SK-N-SH (cell line): ENCODE measurements around the gene TRMT112.
A peak's percentile ranks its signal among the peaks of the same experiment; 100 is the strongest.

Source experiments
- EP300 ChIP-seq, 2 experiments: IDR thresholded peaks; 2 replicates each; pipeline versions ENCODE4 v1.4.0 to v1.6.1; 2012; ENCODE audit warnings: borderline replicate concordance in 1 of 2, low read depth in 1 of 2, low read length in 1 of 2
- FOXM1 ChIP-seq: IDR thresholded peaks from 2 replicates; pipeline ENCODE4 v1.4.0; 2012; ENCODE audit warnings: low read depth, mild to moderate bottlenecking
- TF ChIP-seq, protein P1 (sequence below): fragments of 200-600 bp; sonication (generic); IDR thresholded peaks from 2 replicates; pipeline ENCODE4 v1.6.1; 2017; ENCODE audit warnings: antibody characterized with exemption, mild to moderate bottlenecking, moderate library complexity
- TF ChIP-seq, protein P2 (sequence below): IDR thresholded peaks from 2 replicates; pipeline ENCODE4 v1.6.1; 2012; ENCODE audit warnings: mild to moderate bottlenecking, low read depth, low read length, moderate library complexity

DNA sequence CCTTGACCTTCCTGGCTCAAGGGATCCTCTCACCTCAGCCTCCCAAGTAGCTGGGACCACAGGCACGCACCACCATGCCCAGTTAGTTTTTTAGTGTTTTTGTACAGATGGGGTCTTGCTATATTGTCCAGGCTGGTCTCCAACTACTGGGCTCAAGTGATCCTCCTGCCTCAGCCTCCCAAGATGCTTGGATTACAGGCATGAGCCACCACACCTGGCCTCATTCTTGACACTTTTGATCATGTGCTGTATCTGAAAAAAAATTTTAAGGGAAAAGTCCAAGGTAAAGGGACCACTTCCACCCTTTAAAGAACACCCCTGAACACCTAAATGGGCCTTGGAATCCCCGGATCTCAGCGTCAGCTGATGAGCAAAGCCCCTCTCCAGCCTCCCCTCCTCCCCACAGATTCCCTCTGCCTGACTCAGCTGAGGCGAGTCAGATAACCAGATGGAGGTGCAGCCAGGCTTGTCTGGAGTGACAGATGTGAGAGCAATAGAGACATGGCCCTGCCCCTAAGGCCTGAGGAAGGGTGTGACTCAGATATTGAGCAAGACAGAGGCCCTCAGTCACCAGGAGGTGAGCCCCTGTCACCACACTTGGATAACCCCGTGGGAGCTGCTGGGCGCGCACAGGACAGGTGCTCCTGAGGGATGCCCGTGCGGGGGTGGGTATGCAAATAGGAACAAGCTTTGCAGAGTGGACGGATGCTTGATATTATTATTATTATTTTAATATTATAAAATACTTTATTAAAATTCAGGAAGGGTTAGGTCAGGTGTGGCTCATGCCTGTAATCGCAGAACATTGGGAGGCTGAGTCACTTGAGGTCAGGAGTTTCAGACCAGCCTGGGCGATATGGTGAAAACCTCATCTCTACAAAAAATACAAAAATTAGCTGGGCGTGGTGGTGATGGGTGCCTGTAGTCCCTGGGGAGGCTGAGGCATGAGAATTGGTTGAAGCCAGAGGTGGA lies 17.7 kb upstream of the TRMT112 start:
- TF ChIP-seq EP300 (IDR thresholded peaks at IDR 0.05; ENCODE audit: borderline replicate concordance in 1 of 2, low read depth in 1 of 2, low read length in 1 of 2): peak in 1 of 2 experiments; percentile 31; a peak in 1 of 4 replicates
- TF ChIP-seq, protein P1, sequence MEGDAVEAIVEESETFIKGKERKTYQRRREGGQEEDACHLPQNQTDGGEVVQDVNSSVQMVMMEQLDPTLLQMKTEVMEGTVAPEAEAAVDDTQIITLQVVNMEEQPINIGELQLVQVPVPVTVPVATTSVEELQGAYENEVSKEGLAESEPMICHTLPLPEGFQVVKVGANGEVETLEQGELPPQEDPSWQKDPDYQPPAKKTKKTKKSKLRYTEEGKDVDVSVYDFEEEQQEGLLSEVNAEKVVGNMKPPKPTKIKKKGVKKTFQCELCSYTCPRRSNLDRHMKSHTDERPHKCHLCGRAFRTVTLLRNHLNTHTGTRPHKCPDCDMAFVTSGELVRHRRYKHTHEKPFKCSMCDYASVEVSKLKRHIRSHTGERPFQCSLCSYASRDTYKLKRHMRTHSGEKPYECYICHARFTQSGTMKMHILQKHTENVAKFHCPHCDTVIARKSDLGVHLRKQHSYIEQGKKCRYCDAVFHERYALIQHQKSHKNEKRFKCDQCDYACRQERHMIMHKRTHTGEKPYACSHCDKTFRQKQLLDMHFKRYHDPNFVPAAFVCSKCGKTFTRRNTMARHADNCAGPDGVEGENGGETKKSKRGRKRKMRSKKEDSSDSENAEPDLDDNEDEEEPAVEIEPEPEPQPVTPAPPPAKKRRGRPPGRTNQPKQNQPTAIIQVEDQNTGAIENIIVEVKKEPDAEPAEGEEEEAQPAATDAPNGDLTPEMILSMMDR: no peak
- TF ChIP-seq, protein P2, sequence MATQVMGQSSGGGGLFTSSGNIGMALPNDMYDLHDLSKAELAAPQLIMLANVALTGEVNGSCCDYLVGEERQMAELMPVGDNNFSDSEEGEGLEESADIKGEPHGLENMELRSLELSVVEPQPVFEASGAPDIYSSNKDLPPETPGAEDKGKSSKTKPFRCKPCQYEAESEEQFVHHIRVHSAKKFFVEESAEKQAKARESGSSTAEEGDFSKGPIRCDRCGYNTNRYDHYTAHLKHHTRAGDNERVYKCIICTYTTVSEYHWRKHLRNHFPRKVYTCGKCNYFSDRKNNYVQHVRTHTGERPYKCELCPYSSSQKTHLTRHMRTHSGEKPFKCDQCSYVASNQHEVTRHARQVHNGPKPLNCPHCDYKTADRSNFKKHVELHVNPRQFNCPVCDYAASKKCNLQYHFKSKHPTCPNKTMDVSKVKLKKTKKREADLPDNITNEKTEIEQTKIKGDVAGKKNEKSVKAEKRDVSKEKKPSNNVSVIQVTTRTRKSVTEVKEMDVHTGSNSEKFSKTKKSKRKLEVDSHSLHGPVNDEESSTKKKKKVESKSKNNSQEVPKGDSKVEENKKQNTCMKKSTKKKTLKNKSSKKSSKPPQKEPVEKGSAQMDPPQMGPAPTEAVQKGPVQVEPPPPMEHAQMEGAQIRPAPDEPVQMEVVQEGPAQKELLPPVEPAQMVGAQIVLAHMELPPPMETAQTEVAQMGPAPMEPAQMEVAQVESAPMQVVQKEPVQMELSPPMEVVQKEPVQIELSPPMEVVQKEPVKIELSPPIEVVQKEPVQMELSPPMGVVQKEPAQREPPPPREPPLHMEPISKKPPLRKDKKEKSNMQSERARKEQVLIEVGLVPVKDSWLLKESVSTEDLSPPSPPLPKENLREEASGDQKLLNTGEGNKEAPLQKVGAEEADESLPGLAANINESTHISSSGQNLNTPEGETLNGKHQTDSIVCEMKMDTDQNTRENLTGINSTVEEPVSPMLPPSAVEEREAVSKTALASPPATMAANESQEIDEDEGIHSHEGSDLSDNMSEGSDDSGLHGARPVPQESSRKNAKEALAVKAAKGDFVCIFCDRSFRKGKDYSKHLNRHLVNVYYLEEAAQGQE: no peak
- no peak for TF ChIP-seq FOXM1
